Measurements from ENCODE around the gene PSTK.

Gene PSTK

DNA sequence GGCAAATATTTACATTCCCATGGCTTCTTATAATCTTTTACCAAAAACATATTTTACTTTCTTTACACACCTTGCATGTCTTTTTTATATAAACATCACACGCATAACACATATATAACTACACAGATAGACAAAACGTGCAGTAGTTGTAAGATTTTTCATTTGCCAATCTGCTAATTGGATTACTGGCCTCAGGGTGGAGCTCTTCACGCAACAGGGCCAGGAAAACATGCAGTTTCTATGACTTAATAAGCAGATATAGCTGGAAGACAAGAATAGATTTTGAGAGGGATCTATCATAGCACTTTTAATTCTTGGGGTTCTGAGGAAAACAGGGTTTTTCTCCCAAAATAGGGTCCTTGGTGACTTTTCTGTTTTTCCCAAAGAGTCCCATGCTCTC, 41.3 kb downstream of the PSTK start:
- DNase-seq, result no peak

DNA sequence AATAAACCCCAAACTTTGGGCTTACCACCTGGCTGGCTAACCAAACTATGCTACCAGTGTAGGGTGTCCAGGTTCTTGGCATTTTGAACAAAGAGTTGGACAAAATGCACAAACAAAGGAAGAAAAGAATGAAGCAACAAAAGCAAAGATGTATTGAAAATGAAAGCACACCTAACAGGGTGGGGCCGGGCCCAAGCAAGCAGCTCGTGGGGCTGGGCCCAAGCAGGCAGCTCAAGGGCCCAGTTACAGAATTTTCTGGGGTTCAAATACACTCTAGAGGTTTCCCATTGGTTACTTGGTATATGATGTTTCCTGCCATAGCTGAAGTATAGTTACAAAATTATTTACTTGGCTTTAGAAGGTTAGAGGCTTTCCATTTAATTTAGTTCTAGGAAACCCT, 44.3 kb downstream of the PSTK start:
- no peak for DNase-seq

DNA sequence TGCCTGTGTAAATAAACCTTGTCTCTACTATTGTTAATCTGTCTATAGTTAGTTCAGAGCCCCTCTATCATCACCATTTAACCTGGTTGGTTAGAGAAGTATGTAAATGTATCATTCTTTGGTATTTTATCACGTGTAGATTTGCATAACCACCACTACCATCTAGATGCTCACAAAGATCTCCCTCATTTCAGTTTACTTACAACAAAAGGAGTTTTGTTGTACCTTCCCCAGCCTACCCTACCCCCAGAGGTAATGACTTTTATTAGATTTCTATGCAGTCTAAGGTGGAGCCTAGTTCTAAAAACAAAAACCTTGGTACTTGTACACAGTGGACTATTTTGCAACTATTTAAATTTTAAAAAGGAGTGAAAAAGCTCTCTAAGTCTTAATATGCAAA, 46.1 kb downstream of the PSTK start:
- DNase-seq, result no peak

DNA sequence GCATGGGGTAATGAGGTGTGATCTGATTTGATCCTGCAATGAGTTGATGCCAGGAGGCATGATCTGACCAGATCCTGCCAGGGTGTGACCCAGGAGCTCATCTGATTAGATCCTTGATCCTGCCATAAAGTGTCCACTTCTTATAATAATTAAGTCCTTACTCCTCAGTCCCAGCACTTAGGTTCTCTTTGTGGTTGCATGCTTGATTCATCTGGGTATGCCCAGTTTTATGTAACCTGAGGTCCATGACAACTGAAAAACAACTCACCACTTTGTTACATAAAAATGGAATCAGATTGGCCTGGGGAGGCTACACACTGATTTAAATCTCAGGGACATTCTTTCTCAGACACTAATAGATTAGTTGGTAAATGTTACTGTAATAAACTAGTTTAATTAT, 47.7 kb downstream of the PSTK start:
- DNase-seq, result no peak

DNA sequence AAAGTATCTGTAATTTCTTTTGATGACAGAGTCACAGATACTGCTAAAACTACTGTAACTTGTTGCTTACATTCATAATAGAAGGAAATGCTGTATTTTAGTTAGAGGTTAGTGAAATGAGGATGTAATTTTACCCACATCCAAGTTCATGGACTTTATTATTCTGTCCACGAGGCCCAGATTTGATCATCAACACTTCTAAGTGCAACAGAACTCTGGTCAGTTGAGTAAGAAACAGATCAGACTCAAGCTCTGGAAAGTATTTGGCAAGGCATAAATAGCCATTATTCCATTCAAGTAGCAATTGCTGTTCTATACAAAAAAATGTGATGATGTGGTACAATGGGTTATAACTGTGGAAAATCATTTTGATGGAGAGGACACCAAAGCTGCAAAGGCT, 50.9 kb downstream of the PSTK start:
- DNase-seq, result no peak

DNA sequence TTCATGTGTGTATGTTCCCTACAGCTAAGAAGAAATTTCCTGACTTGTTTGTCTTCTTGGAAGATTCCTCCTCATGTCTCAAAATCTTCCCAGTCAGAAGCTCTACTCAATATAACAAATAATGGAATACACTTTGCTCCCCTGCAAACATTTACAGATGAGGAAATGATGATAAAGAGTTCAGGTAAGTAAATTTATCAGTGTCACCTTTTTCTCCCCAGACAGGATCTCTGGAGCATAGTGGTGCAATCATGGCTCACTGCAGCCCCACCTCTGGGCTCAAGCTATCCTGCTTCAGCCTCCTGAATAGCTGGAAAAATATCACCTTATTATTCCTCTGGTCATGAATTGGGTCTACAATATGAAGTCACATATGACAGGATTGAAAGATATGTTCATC, 54.1 kb downstream of the PSTK start:
- no peak for DNase-seq

DNA sequence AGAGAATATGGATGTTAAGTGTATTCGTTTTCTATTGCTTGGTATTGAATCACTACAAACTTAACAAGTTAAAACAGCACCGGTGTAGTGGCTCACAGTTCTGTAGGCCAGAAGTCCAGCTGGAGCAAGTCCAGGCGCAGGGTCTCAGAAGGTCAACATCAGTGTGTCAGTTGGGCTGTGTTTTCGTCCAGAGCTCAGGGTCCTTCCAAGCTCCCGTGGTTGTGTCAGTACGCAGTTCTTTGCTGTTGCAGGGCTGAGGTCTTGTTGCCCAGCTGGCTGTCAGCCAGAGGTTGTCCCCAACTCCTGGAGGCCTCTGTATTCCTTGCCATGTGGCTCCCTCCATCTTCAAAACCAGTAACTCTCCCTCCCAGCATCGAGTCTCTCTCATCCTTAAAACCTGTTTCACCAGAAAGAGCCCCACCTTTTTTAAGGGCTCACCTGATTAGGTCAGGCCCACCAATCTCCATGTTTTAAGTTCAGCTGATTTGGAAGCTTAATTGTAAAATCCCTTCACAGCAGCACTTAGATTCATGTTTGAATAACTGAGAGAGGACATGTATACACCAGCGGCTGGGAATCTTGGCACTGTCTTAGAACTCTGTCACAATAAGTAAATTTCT, 55.4 kb downstream of the PSTK start:
- DNase-seq, result no peak

DNA sequence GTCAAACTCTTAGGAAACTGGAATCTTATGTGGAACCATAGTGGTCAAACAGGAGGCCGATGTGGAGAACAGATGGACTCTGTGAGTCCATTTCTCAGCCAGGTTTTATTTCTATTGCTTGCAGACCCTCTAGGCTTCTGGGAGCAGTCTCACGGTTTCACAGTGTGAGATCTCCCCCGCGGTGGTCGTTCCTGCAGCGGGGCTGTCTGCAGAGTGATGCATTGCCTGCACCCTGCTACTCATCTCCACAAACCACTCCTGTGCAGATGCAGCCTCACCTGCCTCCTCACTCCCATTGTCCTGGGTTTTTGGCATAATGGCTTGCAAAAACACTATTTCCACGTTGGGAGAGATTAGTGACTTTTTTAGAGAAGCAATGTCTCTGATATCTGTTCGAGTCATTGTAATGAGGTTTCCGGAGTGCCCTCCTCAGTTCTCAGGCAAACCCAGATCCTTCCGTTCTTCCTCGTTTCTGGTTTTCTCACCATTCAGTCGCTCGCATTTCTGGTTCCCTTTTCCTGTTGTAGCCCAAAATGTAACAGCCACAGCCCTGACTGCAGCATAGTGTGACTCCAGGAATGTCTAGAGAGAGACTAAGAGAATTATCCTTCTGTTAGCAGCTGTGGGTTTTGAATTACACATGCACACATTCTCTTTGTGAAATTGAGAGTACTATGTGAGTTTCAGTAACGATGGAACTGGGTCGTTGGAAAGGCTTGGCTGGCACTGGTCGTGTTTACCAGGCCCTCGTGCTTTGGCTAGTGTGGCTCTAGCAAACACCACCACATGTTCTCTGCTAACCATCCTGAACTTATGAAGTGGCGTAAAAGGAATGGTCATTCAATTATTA, 58.8 kb downstream of the PSTK start:
- no peak for DNase-seq

DNA sequence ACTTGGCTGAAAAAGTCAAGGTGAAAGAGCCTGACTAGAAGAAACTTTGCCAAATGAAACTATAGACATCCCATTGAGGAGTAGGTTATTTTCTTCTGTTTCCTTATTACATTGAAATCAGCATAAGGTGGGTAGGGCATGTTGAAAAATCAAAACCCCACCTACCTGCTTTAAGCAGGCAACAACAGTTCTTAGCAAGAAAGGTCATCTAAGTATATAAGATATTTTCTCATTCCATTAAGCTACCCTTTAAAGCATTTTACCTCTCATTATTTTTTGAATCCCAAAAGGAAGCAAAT, 59.4 kb downstream of the PSTK start:
- no peak for DNase-seq

Measured in NCI-H2081 treated with DMSO at 0.1 percent for 48 hours (cell line).